ENCODE data around the gene GSG1L. TPM values are rescaled to one million over a fixed set of nuclear protein-coding genes. Genes with fewer than 3 reads are reported as not detected.

GSG1L gene
- total RNA-seq, 1 donor from 2014 or later = not detected

- peak; percentile 85 for DNase-seq (ENCODE audit: low spot score)
These were observed 238.7 kb downstream of the GSG1L start for GRCh38 chr16:27824786-27825185.

- DNase-seq (ENCODE audit: low spot score) = peak; percentile 64
These were observed 239.5 kb downstream of the GSG1L start for GRCh38 chr16:27824006-27824405.

DNA sequence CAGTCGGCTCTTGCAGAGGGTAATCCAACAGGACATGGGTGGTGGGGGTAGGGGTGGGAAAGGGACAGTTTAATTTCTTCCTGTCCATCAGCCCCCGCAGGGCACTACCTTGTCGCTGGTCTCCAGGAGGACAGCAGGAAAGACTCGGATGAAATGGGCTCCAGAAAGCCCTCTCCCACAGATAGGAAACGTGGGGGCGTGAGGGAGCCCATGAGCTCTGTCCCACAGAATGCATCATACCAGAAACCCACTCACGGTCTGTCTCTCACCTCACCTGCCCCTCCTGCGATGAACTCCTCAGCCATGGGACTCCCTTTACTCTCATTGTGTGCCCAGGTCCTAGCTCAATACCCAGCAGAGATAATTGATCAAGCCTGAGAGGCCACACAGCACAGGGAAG lies 240.1 kb downstream of the GSG1L start:
- peak; percentile 57 for DNase-seq (ENCODE audit: low spot score)

DNA sequence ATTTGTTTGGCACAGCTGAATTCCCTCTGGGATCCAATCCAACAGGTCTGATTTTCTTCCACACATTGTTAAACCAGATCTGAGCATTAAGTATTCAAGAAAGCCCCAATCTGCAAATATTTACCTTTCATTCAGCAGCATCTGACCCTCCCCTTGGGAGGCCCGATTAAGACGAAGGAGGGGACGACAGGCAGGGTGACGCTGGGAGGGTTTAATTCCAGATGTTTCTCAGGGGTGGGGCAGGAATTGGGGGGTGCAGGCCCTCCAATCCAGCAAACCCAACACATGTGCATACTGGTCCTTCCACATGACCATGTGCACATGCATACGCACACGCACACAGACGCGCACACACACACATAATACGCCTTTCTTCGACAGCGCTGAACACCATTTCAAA lies 240.5 kb downstream of the GSG1L start:
- no peak for DNase-seq (ENCODE audit: low spot score)

DNA sequence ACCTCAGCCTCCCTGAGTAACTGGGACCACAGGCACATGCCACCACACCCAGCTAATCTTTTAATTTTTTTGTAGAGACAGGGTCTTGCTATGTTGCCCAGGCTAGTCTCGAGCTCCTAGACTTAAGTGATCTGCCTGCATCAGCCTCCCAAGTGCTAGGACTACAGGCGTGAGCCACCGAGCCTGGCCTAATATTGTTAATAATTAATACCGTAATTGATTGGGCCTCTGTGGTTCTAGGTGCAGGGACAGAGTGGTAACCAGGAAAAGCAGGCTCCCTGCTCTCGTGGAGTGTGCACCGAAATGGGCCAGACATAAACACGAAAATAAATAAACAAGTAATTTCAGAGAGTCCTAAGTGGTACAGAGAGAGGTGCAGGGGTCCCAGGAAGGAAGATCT lies 241.0 kb downstream of the GSG1L start:
- DNase-seq (ENCODE audit: low spot score) = peak; percentile 22

DNA sequence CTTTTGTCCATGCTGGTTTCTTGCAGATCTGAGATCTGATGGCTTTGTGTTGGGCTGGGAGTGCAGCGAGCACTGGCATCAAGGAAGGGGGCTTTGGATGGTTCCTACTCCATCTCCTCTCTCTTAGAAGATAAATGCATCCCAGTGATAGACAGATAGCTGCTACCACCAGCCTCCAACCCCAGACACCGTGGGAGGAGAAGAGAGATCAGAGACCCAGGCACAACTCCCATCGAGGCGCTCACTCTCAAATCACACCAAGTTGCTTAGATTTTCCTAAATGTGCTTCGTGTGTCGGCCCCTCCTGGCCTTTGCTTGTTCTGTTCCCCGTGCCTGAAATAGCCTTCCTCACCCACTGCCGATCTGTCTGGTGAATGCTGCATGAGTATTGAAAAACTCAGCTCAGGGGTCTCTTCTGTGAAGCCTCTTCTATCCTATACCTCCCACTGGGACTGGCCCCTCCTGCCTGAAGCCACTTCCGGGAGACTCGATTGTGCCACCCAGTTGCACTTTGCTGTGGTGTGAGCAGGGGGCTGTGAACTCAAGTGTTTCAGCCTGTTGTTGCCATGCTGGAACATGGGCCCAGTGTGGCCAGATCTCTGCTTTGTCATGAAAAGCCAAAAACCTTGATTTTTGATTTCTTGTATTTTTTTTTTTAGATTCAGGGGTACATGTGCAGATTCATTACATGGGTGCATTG lies 242.7 kb downstream of the GSG1L start:
- peak; percentile 20 for DNase-seq (ENCODE audit: low spot score)

DNA sequence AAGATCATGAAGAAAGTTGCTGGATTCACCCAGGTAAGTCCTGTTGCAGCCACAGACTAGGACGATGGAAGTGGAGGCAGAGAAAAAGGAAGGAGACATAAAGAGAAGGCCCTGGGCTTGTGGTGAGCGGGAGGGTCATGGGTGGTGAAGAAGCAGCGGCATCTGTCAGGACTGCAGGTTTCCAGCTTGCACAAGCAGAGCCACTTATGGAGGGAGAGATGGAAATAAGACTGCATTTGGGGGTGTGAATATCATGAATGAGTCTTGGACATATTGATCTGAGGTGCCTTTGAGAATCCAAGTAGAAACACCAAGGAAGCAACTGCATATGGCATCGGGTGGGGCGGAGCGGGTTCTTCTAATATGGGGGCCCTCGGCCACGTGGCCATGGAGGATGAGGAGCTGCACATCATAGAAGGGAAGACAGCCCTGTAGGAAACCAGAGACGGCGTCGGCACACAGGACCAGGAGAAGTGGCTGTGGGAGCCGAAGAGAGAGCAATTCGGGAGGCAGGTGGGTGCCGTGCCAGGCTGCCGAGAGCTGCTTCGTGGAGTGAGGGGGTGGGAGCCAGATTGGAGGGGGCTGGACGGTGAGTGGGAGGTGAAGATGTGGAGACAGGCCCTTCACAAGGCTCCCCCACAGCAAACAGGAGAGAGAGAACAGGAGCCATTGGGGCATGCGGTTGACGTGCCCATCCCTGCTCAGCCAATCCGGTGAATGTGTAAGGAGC lies 243.5 kb downstream of the GSG1L start:
- DNase-seq (ENCODE audit: low spot score) = peak; percentile 82

DNA sequence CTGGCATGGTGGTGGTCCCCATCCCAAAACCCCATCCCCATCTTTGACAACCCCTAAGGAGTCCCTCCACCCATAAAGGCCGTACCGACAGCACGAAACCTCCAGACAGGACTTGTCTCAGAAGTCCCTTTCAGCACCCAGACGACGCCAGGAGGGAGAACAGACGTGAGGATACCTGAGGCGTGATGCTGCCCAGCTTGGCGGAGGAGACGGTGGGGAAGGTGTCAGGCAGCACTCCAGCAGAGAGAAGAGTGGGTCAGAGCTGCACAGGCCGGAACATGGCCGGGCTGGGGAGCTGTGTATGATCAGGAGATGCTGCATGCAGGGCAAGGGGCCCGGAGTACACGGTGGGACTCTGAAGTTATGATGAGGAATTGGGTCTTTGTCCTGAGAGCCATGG lies 244.2 kb downstream of the GSG1L start:
- DNase-seq (ENCODE audit: low spot score) = peak; percentile 87

- peak; percentile 68 for DNase-seq (ENCODE audit: low spot score)
These were observed 245.3 kb downstream of the GSG1L start for GRCh38 chr16:27818246-27818645.

GRCh38 chr16:27817038-27817437 lies 246.5 kb downstream of the GSG1L start:
- DNase-seq (ENCODE audit: low spot score) = peak; percentile 55

DNA sequence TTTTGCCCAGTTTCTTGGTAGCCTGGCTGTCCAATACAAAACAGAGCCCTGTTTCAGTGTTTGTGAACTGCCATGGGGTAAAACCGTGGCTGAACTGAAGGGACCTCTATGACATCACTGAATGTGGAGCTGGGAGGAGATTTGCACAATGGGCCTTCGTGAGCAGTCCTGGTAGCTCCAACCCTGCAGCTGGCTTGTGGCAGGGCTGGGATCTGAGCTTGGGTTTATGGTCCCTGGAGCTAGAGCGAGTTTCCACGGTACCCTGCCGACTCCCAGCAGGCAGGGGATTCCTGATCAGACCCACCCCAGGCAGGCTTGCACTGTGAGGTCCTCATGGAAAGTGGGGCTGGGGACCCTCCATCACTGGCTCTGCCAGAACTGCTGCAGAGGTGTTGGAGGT lies 247.0 kb downstream of the GSG1L start:
- DNase-seq (ENCODE audit: low spot score) = peak; percentile 59

GRCh38 chr16:27813591-27813990 lies 249.9 kb downstream of the GSG1L start:
- DNase-seq (ENCODE audit: low spot score) = peak; percentile 79

- DNase-seq (ENCODE audit: low spot score) = peak; percentile 22
These were observed 251.6 kb downstream of the GSG1L start for GRCh38 chr16:27811881-27812280.

DNA sequence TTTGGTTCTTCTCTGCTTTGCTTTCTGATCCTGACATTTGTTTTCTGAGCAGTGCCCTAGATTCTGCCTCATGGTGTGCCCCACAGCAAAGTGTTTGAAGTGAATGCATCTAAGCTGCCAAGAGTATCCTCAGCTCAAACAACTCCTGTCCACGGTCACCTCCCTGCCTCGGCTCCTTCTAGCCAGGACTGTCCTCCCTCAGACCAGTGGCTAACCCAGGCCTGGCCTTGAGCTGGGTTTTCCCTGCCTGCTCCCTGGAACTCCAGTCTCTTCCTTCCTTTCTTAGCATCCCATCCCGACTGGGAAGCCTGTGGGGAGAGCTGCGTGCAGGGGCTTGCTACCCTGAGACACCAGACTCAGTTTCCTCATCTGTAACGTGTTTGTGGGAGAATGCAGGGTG lies 256.5 kb downstream of the GSG1L start:
- DNase-seq (ENCODE audit: low spot score) = no peak

DNA sequence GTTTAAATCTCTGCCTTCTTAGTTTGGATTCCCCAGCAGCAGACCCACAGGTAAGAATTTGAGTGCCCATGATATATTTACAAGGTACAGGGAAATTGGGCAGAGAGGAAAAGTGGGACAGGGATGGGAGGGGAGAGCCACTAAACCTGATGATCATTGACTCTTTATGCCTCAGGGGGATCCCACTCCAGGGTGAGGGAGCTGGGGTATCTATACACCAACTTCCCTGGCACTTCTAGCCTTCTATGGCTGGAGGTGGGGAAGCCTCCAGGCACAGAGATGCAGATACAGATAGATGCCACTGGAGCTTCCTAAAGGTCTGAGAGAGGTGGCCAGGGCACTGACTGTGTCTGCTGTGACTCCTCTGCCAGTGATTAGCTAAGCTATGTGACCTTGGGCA lies 257.1 kb downstream of the GSG1L start:
- no peak for DNase-seq (ENCODE audit: low spot score)

DNA sequence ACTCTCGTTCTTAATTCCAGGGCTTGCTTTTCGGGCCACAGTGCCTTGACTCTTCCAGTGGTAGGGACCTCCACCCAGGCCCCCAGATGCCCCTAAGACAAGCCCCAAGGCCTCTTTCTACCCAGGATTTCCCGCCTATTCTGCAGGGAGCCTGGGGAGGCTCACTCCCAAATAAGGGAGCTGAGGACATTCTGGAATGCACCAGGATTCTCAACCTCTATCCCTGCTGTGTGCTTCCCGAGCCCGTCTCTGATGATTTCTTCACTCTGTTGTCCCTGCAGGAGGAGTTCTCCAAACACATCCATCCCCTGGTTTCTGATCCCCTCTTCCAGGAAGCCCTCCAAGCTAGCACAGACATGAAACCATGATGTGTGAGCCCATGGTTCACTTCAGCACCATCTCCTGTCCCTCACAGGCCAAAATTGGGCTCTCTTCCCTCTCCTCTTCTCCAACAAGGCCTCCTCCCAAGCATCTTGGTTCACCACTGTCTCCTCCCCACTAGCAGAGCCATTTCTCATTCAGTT lies 257.6 kb downstream of the GSG1L start:
- no peak for DNase-seq (ENCODE audit: low spot score)

DNA sequence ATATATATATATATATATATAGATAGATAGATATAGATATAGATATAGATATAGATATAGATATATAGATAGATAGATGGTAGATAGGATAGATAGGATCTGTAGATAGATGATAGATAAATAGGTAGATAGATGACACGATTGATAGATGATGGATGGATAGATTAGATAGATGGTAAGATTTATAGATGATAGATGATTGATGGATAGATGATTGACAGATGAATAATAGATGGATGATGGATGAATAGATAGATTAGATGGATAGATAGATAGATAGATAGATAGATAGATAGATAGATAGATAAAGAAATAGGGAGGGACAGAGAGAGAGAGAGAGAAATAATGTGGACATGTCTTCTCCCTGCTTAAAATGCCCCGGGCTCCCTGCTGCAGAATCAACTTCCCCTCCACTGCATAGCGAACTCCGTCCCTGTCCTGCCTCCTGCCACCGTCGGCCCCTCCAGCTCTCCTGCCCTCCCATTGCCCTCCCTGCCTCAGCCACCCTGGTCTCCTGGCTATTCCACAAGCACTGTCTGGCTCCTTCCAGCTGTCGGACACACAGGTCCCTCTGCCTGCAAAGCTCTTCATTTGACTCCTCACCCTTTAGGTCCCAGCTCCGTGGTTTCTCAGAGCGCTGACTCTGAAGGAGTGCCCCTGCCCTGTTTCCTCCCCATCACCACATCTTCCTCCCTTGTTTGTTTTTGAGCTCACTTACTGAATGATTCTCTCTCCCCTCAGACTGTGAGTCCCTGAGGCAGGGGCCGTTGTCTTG lies 259.6 kb downstream of the GSG1L start:
- DNase-seq (ENCODE audit: low spot score) = no peak

GRCh38 chr16:27802664-27803439 lies 260.7 kb downstream of the GSG1L start:
- no peak for DNase-seq (ENCODE audit: low spot score)

DNA sequence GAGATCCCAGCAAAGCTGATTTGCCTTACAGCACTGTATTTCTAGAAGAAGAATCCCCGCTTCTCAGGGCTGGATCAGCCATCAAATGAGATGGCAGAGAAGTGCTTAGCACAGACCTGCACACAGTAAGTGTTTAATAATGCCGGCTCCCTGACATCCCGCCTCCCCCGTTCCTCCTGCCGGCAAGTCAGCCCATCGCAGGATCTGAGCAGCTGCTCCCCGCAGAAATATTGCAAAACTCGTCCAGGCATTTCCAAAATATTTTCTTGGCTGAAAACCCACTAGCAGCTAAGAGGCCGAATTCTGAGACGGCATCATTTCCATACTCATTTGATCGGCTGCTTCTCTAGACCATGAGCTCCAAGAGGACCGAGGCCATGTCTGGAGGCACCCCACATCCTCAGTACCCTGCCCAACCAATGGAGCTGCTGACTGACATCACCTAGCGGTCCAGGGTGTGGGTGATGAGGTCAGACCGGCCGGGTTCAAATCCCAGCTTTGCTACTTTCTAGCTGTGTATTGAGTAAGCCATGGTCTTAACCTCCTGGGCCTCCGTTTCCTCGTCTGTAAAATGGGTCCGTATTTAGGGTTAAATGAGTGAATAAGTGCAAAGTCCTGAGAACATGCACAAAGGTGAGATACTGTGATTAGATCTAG lies 262.1 kb downstream of the GSG1L start:
- DNase-seq (ENCODE audit: low spot score) = no peak

- no peak for DNase-seq (ENCODE audit: low spot score)
These were observed 262.7 kb downstream of the GSG1L start for GRCh38 chr16:27800817-27801216.

DNA sequence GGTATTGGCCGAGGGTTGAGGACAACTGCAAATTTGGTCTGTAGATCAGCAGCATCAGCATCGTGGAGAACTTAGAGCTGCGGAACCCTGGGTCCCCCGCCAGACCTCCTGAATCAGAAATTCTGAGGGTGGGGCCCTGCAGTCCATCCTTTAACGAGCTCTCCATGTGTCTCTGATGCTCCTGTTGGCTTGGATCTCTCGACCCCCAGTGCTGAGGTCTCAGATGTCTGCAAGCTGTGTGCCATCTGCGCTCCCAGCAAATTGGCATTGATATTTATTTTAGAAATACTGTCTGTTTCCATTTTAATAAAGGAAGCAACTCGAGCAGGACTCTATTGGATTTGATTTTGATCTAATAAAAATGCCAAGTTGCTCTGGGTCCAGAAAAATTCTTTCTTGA lies 263.6 kb downstream of the GSG1L start:
- no peak for DNase-seq (ENCODE audit: low spot score)

All from mesenteric fat pad (tissue), 1 donor.